Stimulated activated CD4-positive, alpha-beta T cell treated with anti-CD3 and anti-CD28 coated beads, Interleukin-12 subunit alpha, Interleukin-12 subunit beta, amount 100 ng/mL, for 4 hours (primary cell): Measurements from ENCODE around the gene GSTP1.
A peak's percentile ranks its signal among the peaks of the same experiment; 100 is the strongest.
"Not testable (repeated sequence)": the region's sequence is repeated elsewhere in the genome, so short reads cannot be mapped to it uniquely, and the experiment has no call there.

Experiments used
- DNase-seq: peaks from one replicate; pipeline ENCODE4 v3.0.0-alpha.2; 2020

GSTP1 gene

DNA sequence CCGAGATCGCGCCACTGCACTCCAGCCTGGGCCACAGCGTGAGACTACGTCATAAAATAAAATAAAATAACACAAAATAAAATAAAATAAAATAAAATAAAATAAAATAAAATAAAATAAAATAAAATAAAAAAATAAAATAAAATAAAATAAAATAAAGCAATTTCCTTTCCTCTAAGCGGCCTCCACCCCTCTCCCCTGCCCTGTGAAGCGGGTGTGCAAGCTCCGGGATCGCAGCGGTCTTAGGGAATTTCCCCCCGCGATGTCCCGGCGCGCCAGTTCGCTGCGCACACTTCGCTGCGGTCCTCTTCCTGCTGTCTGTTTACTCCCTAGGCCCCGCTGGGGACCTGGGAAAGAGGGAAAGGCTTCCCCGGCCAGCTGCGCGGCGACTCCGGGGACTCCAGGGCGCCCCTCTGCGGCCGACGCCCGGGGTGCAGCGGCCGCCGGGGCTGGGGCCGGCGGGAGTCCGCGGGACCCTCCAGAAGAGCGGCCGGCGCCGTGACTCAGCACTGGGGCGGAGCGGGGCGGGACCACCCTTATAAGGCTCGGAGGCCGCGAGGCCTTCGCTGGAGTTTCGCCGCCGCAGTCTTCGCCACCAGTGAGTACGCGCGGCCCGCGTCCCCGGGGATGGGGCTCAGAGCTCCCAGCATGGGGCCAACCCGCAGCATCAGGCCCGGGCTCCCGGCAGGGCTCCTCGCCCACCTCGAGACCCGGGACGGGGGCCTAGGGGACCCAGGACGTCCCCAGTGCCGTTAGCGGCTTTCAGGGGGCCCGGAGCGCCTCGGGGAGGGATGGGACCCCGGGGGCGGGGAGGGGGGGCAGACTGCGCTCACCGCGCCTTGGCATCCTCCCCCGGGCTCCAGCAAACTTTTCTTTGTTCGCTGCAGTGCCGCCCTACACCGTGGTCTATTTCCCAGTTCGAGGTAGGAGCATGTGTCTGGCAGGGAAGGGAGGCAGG is at the start of gene GSTP1:
GSTP1 (plus strand) TSS at position 566 of the 958 bp plus-strand sequence; CDS start at position 598, 32 bp downstream.
- peak; percentile 84 for DNase-seq

DNA sequence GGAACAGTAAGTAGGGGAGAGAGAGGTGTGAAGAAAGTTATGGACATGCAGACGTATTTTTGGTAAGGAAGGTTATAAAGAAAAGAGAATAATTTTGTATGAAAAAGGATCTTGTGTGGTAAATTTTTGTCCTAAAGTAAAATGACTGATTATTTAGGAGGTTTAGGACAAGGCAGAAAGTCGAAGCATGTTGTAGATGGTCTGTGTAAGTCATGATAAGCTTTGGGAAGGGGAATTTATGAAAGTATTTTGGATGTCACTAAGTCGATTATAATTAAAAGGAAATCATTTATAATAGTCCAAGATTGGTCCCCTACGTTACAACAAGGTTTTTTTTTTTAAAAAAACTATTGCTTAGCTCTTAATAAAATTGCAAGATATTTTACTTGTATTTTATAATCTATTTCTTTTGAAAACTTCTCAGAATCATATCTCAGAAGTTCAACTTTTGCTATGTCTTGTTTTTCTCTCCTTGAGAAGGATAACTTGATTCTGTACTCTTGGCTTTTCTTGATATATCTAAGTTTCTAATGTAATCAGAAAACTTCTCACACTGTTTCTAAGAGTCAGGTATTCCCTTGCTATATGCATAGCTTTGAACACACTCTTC is 49.4 kb upstream of the GSTP1 start:
- no peak for DNase-seq

DNA sequence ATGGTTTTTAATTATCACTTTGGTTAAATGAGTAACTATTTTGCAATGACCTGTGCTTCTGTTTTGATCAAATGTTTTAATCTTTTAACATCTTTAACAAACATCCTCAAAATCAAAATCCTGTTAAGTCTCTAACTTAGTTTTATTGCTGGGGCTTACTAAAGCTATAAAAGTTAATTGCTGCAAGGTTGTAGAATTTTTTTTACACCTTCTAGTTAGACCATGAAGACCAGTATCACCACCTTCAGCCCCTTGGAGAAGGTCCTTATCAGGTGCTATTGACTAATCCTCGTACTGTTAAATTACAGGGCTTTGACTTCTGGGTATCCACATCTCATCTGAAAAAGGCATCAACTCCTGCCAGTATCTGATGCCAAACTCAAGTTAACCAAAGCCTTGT is 48.1 kb upstream of the GSTP1 start:
- DNase-seq = no peak

DNA sequence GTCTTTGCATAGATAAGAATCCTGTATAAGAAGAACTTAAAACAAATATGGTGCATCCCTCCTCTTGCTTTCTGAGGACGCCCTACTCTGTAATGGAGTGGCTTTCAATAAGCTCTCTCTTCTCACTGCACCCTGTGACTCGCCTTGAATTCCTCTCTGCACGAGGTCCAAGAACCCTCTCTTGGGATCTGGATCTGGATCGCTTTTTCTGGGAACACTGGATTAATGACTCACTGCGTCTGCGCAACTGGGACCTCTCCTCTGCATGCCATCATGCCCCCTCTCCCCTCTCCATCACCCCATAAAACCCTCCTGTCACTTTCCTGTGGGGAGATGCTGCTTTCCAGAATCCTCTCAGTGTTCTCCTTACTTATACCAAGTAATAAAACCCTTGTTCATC is 45.3 kb upstream of the GSTP1 start:
- no peak for DNase-seq

- no peak for DNase-seq
Observed at GRCh38 chr11:67538823-67539505, 44.6 kb upstream of the GSTP1 start.

GRCh38 chr11:67539550-67539949 is 44.1 kb upstream of the GSTP1 start:
- DNase-seq = no peak

- DNase-seq = no peak
Observed at GRCh38 chr11:67541198-67541597, 42.4 kb upstream of the GSTP1 start.

GRCh38 chr11:67542169-67542568 is 41.4 kb upstream of the GSTP1 start:
- DNase-seq = no peak

DNA sequence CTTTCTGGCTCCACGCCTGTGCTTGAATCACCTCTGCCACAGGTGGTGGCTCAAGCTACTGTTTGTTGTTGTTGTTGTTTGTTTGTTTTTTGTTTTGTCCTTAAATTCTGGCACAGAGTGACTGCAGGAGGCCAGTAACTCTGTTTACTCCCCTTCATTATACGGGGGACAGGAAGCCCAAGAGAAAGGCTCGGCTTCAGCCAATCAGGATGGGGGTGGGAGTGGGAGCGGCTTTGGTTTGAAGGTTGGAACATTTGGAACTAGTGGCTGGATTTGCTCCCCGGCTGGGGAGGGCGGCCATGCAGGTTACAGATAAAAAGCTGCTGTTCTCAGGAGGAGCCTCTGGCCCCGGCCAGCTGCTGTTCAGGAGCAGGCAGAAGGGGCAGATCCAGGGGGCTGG is 40.6 kb upstream of the GSTP1 start:
- no peak for DNase-seq

GRCh38 chr11:67543585-67543984 is 40.0 kb upstream of the GSTP1 start:
- DNase-seq = no peak

- DNase-seq = no peak
Observed at GRCh38 chr11:67544616-67545242, 38.9 kb upstream of the GSTP1 start.

- no peak for DNase-seq
Observed at GRCh38 chr11:67545280-67545679, 38.3 kb upstream of the GSTP1 start.

DNA sequence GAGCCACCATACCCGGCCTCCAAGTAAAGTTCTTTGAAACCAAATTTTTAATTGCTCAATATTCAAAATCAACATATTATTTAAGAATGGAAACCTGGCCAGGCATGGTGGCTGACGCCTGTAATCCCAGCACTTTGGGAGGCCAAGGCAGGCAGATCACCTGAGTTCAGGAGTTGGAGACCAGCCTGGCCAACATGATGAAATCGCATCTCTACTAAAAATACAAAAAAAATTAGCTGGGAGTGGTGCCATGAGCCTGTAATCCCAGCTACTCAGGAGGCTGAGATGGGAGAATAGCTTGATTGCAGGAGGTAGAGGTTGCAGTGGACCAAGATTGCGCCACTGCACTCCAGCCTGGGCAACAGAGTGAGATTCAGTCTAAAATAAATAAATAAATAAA is 35.5 kb upstream of the GSTP1 start:
- DNase-seq = not testable (repeated sequence)

- no peak for DNase-seq
Observed at GRCh38 chr11:67548555-67549110, 35.0 kb upstream of the GSTP1 start.

DNA sequence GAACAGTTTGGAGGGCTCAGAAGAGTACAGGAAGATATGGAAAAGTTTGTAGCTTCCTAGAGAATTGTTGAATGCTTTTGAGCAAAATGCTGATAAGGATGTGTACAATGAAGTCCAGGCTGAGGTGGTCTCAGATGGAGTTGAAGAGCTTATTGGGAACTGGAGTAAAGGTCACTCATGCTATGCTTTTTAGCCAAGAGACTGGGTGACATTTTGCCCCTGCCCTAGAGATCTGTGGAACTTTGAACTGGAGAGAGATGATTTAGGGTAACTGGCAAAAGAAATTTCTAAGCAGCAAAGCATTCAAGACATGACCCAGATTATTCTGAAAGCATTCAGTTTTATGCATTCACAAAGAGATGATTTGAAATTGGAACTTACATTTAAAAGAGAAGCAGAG is 32.5 kb upstream of the GSTP1 start:
- DNase-seq = no peak

DNA sequence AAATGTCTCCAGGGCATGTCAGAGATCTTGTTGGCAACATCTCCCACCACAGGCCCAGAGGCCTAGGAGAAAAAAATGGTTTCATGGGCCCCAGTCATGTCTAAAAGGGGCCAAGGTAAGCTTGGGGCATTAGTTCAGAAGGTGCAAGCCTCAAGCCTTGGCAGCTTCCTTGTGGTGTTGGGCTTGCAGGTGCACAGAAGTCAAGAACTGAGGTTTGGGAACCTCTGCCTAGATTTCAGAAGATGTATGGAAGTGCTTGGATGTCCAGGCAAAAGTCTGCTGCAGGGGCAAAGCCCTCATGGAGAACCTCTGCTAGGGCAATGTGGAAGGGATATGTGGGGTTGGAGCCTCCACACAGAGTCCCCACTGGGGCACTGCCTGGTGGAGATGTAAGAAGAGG is 31.9 kb upstream of the GSTP1 start:
- DNase-seq = not testable (repeated sequence)

DNA sequence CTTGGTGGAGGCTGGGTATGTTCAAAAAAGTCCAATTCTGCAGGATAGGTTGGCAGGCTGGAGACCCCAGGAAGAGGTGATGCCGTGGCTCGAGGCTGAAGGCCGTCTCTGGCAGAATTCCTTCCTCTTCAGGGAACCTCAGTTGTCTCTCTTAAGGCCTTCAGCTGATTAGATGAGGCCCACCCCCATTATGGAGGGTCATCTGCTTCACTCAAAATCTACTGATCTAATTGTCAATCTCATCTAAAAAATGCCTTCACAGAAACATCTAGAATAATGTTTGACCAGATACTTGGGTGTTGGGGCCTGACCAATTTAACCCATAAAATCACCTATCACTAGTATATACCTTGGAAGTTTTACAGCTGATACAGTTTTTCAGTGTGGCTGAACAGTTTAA is 27.4 kb upstream of the GSTP1 start:
- no peak for DNase-seq

GRCh38 chr11:67558084-67558772 is 25.4 kb upstream of the GSTP1 start:
- no peak for DNase-seq

DNA sequence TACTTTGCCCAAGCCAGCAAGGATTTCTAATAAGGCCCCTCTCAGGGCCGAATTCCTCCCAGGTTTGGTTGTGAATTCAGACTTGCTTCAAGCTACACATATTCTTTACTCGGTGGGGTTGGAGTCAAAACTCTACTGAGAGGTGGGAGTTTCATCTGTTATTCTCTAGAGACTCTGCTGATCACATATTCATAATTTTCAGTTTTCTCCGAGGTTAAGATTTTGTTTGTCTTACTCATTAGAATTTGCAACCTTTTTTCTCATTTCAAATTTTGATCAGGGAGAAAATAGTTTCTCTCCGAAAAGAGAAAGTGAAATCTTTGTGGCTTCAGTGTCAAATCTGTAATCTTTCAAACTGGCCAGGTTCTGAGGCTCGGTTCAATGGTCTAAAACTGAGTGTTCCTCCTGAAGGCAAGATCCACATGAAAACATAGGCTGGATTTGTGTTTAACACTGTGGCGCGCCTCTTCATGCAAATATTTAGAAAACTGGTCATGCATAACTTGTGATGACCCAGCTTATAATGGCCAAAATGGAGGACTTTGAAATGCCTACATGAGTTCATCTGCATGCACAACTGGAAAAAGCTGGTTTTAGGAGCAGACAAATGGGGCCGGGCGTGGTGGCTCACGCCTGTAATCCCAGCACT is 21.5 kb upstream of the GSTP1 start:
- no peak for DNase-seq

DNA sequence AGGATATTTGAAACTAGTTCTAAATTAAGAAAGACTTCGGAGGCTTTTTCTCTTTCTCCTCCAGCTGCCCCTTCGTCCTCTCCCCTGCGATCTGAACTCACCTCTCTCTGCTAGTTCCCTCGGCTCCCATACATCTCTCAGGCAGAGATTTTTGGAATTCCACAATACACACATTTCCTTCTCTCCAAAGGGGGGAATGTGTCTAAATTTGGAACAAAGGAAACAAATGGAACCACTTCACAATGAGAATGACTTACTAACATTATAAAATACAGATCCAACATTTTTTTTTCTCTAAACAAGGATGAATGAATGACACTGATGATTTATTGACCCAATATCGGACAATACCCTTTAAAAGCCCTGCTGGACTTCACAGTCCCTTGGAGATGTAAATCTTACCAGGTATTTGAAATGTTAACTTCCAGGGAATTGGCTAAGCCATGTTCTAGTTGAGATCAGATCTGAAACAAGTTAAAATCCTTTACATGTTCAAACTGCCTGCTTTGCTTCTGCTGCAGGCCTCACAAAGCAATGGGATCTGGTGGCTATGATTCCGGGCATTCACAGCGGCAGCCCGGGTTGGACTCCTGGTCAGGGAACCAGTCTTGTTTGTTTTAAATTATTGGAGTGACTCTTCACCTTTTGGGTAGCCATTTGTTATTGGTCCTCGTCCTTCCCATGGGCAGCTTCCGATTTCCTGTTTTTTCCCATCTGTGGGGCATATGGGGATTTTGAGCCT is 20.5 kb upstream of the GSTP1 start:
- DNase-seq = no peak

DNA sequence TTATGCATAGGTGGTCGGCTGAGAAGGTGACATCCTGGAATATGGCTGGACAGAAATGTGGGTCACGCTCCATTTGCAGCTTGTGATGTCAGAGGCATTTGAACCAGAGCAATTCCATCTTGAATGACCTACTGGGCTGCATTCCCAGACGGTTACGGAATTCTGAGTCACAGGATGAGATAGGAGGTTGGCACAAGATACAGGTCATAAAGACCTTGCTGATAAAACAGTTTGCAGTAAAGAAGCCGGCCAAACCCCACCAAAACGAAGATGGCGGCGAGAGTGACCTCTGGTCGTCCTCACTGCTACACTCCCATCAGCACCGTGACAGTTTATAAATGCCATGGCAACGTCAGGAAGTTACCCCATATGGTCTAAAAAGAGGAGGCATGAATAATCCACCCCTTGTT is 19.9 kb upstream of the GSTP1 start:
- not testable (repeated sequence) for DNase-seq
